Measurements from ENCODE around the gene ALDH3B2. TPM values are rescaled to one million over a fixed set of nuclear protein-coding genes. Genes with fewer than 3 reads are reported as not detected.
A peak's percentile ranks its signal among the peaks of the same experiment; 100 is the strongest.

ALDH3B2 gene
- total and polyA plus RNA-seq, 8 donors: 0.17 to 0.50 (median 0.34) TPM; not detected in 4

GRCh38 chr11:67651976-67652781 lies 22.2 kb downstream of the ALDH3B2 start:
- Histone ChIP-seq H3K4me1 (peaks cover 0 to 10% (median 6%) of the 10 kb centered on the region in 3 donors), H3K27ac (no peak overlapping the region), H3K27me3 (no peaks in the 10 kb centered on the region), H3K9me3 (no peaks in the 10 kb centered on the region), H3K4me3 (no peak overlapping the region), H3K36me3 (no peaks in the 10 kb centered on the region)
- ATAC-seq (no peak), DNase-seq (no peak), FAIRE-seq (no peak)
- intact Hi-C loops (cut with DNase I): no loop called here
- no peak for TF ChIP-seq CTCF (IDR thresholded peaks at IDR 0.05)
- WGBS, 2 donors: 45 to 47% methylated on average over 13 of the region's 13 CpGs

GRCh38 chr11:67649634-67650510 lies 24.6 kb downstream of the ALDH3B2 start:
- intact Hi-C loops (cut with DNase I): no loop called here
- peak overlapping the region; percentile 21 to 53 (median 41) for H3K4me3 ChIP-seq

GRCh38 chr11:67648796-67649613 lies 25.4 kb downstream of the ALDH3B2 start:
- Histone ChIP-seq H3K4me3 (no peak overlapping the region), H3K27ac (peak overlapping the region in 1 of 4 donors; percentile 22)

More at GRCh38 chr11:67649634-67650510, 24.6 kb downstream of the ALDH3B2 start:
- no peaks in the 10 kb centered on the region for H3K36me3 ChIP-seq
- DNase-seq (peak in 1 of 6 donors; percentile 47), ATAC-seq (peak in 1 of 4 donors; percentile 2), FAIRE-seq (no peak)
- no peak for TF ChIP-seq CTCF (IDR thresholded peaks at IDR 0.05)
- WGBS, 2 donors: 67% methylated on average over 22 of the region's 22 CpGs
- H3K9me3 ChIP-seq: no peaks in the 10 kb centered on the region
- H3K27me3 ChIP-seq: no peaks in the 10 kb centered on the region
- peaks cover 4 to 29% (median 25%) of the 10 kb centered on the region in 3 donors for H3K4me1 ChIP-seq
- H3K27ac ChIP-seq: peak overlapping the region; percentile 68 to 85 (median 72)

More at GRCh38 chr11:67648796-67649613, 25.4 kb downstream of the ALDH3B2 start:
- TF ChIP-seq CTCF (IDR thresholded peaks at IDR 0.05): no peak
- intact Hi-C loops (cut with DNase I): no loop called here
- ATAC-seq (no peak), FAIRE-seq (no peak), DNase-seq (peak in 2 of 6 donors; percentile 36 to 54)
- Histone ChIP-seq H3K36me3 (no peaks in the 10 kb centered on the region), H3K9me3 (no peaks in the 10 kb centered on the region), H3K27me3 (no peaks in the 10 kb centered on the region), H3K4me1 (peaks cover 4 to 29% (median 25%) of the 10 kb centered on the region in 3 donors)
- WGBS, 2 donors: 75 to 79% methylated on average over 12 of the region's 12 CpGs
